ENCODE data around the gene PIGU. TPM values are rescaled to one million over a fixed set of nuclear protein-coding genes. Genes with fewer than 3 reads are reported as not detected.

The PIGU gene
- total and polyA plus RNA-seq, 11 donors = 10.8 to 24.8 (median 16.1) TPM

DNA sequence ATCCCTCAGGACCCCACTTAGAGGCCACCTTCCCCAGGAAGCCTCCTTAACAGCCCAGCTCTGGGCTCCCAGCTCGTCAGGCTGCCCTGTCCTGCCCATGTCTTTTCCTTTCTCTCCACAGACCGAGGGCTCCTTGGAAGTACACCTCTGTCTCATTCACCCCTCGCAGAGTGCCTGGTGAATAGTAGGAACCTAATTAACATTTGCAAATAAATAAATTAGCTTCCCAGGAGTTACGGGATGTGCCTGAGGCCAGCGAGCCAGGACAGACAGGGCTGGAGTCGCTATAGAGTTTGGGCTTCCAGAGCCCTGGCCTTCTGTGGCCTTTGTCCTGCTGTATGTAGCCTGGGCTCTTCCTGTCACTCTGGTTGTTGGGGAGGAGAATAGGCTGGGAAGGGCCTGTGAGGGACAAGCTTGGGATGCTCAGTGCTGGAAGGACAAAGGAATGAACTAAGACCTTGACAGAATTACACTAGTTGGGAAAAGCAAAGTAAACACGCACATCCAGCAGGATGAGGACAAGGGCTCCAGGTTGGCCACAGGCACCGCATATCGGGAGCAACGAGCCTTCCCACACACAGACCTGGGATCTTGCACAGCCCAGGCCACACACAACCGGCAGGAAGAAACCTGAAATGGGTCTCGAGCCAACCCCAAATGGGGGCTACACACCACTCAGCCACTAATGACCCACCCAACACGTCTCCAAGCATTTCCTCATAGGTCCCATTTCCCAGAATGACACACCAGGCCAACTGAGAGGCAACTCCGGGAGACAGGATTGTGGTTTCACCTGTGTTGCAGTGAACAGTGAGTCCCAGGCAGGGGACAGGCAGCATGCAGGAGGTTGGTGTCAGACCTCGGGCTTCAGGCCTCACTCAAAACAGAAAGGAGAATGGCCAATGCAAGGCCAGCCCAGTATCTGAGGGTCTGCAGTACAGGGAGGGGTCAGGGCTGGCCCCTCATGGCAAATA lies 108.7 kb downstream of the PIGU start:
- Histone ChIP-seq H3K27me3 (no peaks in the 10 kb centered on the region), H3K4me1 (peaks cover 0 to 13% (median 0%) of the 10 kb centered on the region in 12 donors), H3K4me3 (no peak overlapping the region), H3K36me3 (peaks cover 0 to 47% (median 17%) of the 10 kb centered on the region in 9 donors), H3K27ac (no peak overlapping the region), H3K9me3 (no peaks in the 10 kb centered on the region)
- intact Hi-C loops (cut with DNase I) = loop anchor here in 1 of 10 donors (10.0 kb wide), 1 partner anchor 137 kb away; the partner anchor contains the start of gene TP53INP2
- TF ChIP-seq POLR2A (IDR thresholded peaks at IDR 0.05) = no peak
- no peak for TF ChIP-seq CTCF (IDR thresholded peaks at IDR 0.05)
- DNase-seq (no peak), ATAC-seq (no peak)
- WGBS, 4 donors = 93 to 96% (median 94%) methylated on average over 13 to 15 of the region's 15 CpGs

DNA sequence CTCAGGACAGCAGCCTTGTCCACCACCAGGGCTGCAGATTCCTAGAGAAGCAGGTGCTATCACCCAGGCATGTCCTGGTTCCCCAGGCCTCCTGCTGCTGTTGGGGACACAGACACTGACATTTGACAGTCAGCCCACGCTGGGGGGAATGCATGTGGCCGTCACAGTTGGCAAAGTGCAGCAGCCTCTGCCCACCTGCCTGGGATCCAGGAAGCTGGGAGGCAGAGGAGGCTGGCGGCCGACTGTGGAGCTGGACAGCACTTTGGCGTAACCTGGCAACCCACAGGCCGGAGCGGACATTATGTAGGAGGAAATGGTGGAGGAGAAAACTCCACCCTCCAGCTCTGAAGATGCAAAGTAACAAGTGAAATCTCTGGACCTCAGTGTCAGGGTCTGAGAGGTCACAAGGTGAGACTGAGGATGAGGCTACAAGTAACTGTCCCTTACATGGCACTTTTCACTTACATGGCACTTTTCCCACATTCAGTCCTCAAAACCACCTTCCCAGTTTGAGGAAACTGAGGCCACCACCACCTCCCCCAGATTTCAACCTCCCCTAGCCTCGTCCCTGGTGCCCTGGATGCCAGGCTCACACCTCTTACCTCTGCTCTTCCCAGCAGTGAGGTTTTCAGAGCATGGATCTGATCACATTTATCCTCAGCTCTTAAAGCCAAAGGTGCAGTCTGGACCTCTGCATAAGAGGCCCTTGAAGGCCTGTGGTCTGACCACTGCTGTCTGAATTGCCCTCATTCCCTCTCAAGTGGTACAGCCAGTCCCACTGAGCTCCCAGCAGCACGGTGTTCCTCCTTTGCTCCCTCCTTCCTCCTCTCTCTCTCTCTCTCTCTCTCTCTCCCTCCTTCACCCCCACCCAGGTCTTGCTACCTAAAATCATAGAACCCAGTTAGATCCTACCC lies 109.7 kb downstream of the PIGU start:
- DNase-seq = no peak
- no peak overlapping the region for H3K4me3 ChIP-seq
- H3K36me3 ChIP-seq = peaks cover 0 to 39% (median 11%) of the 10 kb centered on the region in 9 donors
- 87 to 91% (median 88%) methylated on average over 9 of the region's 9 CpGs for WGBS, 4 donors
- no peaks in the 10 kb centered on the region for H3K27me3 ChIP-seq
- intact Hi-C loops (cut with DNase I) = loop anchor here in 1 of 10 donors (10.0 kb wide), 1 partner anchor 138 kb away; the partner anchor contains the start of gene TP53INP2
- H3K27ac ChIP-seq = no peak overlapping the region
- H3K9me3 ChIP-seq = no peaks in the 10 kb centered on the region
- no peak for TF ChIP-seq CTCF (IDR thresholded peaks at IDR 0.05)
- no peak for TF ChIP-seq POLR2A (IDR thresholded peaks at IDR 0.05)
- ATAC-seq = no peak
- peaks cover 0 to 13% (median 0%) of the 10 kb centered on the region in 12 donors for H3K4me1 ChIP-seq

DNA sequence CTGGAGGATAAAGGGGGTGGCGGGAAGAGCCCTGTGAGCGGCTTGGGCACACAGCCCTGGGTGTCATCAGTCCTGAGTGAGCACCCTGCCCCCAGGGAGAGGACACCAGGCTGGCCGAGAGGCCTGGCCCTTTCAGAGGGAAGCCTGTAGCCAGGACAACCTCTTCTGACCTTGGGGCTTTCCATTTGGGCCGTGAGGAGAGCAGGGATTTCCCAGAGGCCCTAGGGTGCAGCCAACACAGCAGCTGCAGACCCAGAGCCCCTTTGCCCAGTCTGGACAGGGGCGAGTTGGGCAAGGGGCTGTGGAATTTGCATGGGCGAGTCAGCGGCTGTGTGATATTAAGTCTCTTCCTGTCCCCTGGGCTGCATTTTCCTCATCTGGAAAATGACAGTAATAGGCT lies 112.1 kb downstream of the PIGU start:
- DNase-seq = peak in 1 of 5 donors; percentile 54
- no peak for TF ChIP-seq CTCF (IDR thresholded peaks at IDR 0.05)
- TF ChIP-seq POLR2A (IDR thresholded peaks at IDR 0.05) = no peak
- Histone ChIP-seq H3K4me1 (peaks cover 0 to 11% (median 0%) of the 10 kb centered on the region in 12 donors), H3K36me3 (peaks cover 0 to 21% (median 7%) of the 10 kb centered on the region in 9 donors), H3K9me3 (no peaks in the 10 kb centered on the region), H3K27ac (peak overlapping the region in 2 of 12 donors; percentile 2 to 28), H3K4me3 (no peak overlapping the region), H3K27me3 (no peaks in the 10 kb centered on the region)
- intact Hi-C loops (cut with DNase I) = loop anchor here in 1 of 10 donors (10.0 kb wide), 1 partner anchor 140 kb away; the partner anchor contains the start of gene TP53INP2
- ATAC-seq = peak; percentile 35 to 64 (median 44)
- 59 to 77% (median 67%) methylated on average over 4 to 7 of the region's 7 CpGs for WGBS, 4 donors

All from heart left ventricle (tissue), 16 donors.